Ovary (tissue), 9 donors: ENCODE data around the gene PSMC1. TPM values are rescaled to one million over a fixed set of nuclear protein-coding genes. Genes with fewer than 3 reads are reported as not detected.

Experiments used
- DNase-seq, 5 donors: peaks; one replicate each; pipeline ENCODE4 v3.0.0-alpha.2; 2019 to 2020
- H3K27ac ChIP-seq, 2 donors: fragments of 200-600 bp; one replicate each; pipeline versions ENCODE4 v1.5.1 to v1.8.0; 2019 to 2022
- H3K27me3 ChIP-seq: fragments of 200-600 bp; one replicate; pipeline ENCODE4 v1.8.0; 2022
- H3K36me3 ChIP-seq: fragments of 200-600 bp; sonication (generic); one replicate; pipeline ENCODE4 v1.5.1; 2019
- H3K4me1 ChIP-seq: one replicate; pipeline ENCODE4 v1.8.1; 2013; ENCODE audit warnings: mild to moderate bottlenecking, moderate library complexity; ENCODE audit not compliant: insufficient read depth
- H3K4me3 ChIP-seq: fragments of 200-600 bp; sonication (generic); one replicate; pipeline ENCODE4 v1.5.1; 2017
- H3K9me3 ChIP-seq, 2 donors: fragments of 200-600 bp in 1 of 2; sonication (generic) in 1 of 2; one replicate each; pipeline versions ENCODE4 v1.5.1 to v1.8.1; 2013 to 2019; ENCODE audit warnings: mild to moderate bottlenecking in 1 of 2, moderate library complexity in 1 of 2
- CTCF ChIP-seq, 3 donors: fragments of 450-650 bp in 2 of 3; fragments of 200-600 bp in 1 of 3; IDR thresholded peaks; one replicate each; pipeline versions ENCODE4 v1.5.1 to v1.8.0; 2016 to 2022; ENCODE audit warnings: antibody characterized with exemption in 3 of 3, mild to moderate bottlenecking in 1 of 3
- EP300 ChIP-seq: sonication (generic); formaldehyde crosslinking; IDR thresholded peaks from one replicate; pipeline ENCODE4 v1.6.1; 2017; ENCODE audit warnings: antibody characterized with exemption
- POLR2A ChIP-seq: fragments of 450-650 bp; IDR thresholded peaks from one replicate; pipeline ENCODE4 v1.6.1; 2017; ENCODE audit warnings: antibody characterized with exemption, mild to moderate bottlenecking, moderate library complexity
- WGBS, 3 donors: extraction: QIAGEN DNeasy Blood & Tissue Kit in 1 of 3; methylation state at CpG; one replicate each; pipeline versions ENCODE4 v1.1.5 to v1.1.7; 2013 to 2017; 5-methylcytosine and 5-hydroxymethylcytosine counted together
- intact Hi-C, 4 donors: fragments of 100-400 bp; cut with DNase I; formaldehyde crosslinking; loops; one replicate each; pipeline versions ENCODE4 v1.11.0 to v1.15.1; 2022 to 2023
- polyA plus RNA-seq, 2 donors: library from polyadenylated mRNA; stranded (reverse); fragments of 200-250 nt in 1 of 2; fragments of 350-450 nt in 1 of 2; fragmentation: Illumina TruSeq in 1 of 2; extraction: RNeasy Lipid Tissue Mini Kit (QIAGEN cat#74804) in 1 of 2; gene quantifications; one replicate each; pipeline ENCODE4 v1.2.3, GENCODE V29; 2013 to 2014
- total RNA-seq, 7 donors: library from RNA; depleted of rRNA in 2 of 7; stranded (reverse); fragments of >200 nt in 2 of 7; fragmentation: NEBNext Ultra II Directional in 3 of 7; extraction: Animal tissue kit (Norgen Biotek cat#: 25700) in 3 of 7; gene quantifications; one replicate each; pipeline versions ENCODE4 v1.1.0 to v1.2.4, GENCODE V29; 2016 to 2023
- donor health status: DM: no; HTN: no; CAD: no; lungs with moderate emphysema.
- donor health status: DM: no; HTN: no; CAD: no.
- donor health status: Bipolar disorder and iron deficiency.
- donor health status: DM: yes; HTN: yes; CAD: no.
- donor health status: DM: no; HTN: no; CAD: no.
- donor health status: DM: yes; HTN: yes; CAD: no.

Gene PSMC1
- total and polyA plus RNA-seq, 9 donors, result 32.3 to 212 (median 66.8) TPM

- 80 to 88% (median 86%) methylated on average over 8 of the region's 8 CpGs for WGBS, 3 donors
- Histone ChIP-seq H3K27me3 (no peaks in the 10 kb centered on the region), H3K4me1 (peaks cover 9% of the 10 kb centered on the region), H3K36me3 (no peaks in the 10 kb centered on the region), H3K4me3 (no peak overlapping the region), H3K27ac (no peak overlapping the region), H3K9me3 (no peaks in the 10 kb centered on the region)
- TF ChIP-seq CTCF (IDR thresholded peaks at IDR 0.05) (no peak), POLR2A (no peak), EP300 (no peak)
- intact Hi-C loops, result no loop called here
- DNase-seq, result no peak
These were observed 2.5 kb upstream of the PSMC1 start for GRCh38 chr14:90253826-90254225.

GRCh38 chr14:90255871-90256270 lies 482 bp upstream of the PSMC1 start:
- H3K27ac ChIP-seq, result no peak overlapping the region
- H3K4me3 ChIP-seq, result peak overlapping the region; percentile 93
- H3K36me3 ChIP-seq, result no peaks in the 10 kb centered on the region
- TF ChIP-seq EP300 (no peak), CTCF (IDR thresholded peaks at IDR 0.05) (no peak), POLR2A (no peak)
- no peaks in the 10 kb centered on the region for H3K9me3 ChIP-seq
- H3K27me3 ChIP-seq, result no peaks in the 10 kb centered on the region
- intact Hi-C loops, result no loop called here
- peaks cover 9% of the 10 kb centered on the region for H3K4me1 ChIP-seq
- 21 to 33% (median 30%) methylated on average over 1 of the region's 1 CpG for WGBS, 3 donors
- no peak for DNase-seq

- 73 to 87% (median 79%) methylated on average over 8 of the region's 8 CpGs for WGBS, 3 donors
These were observed 7.5 kb downstream of the PSMC1 start for GRCh38 chr14:90263748-90264449.

GRCh38 chr14:90266441-90267154 lies 10.2 kb downstream of the PSMC1 start:
- H3K4me1 ChIP-seq, result no peaks in the 10 kb centered on the region
- H3K36me3 ChIP-seq, result no peaks in the 10 kb centered on the region
- TF ChIP-seq POLR2A (no peak), EP300 (no peak), CTCF (IDR thresholded peaks at IDR 0.05) (no peak)
- H3K27ac ChIP-seq, result no peak overlapping the region
- intact Hi-C loops, result no loop called here
- 88 to 95% (median 94%) methylated on average over 9 of the region's 9 CpGs for WGBS, 3 donors
- no peaks in the 10 kb centered on the region for H3K27me3 ChIP-seq
- no peaks in the 10 kb centered on the region for H3K9me3 ChIP-seq
- H3K4me3 ChIP-seq, result no peak overlapping the region
- no peak for DNase-seq

More at GRCh38 chr14:90263748-90264449, 7.5 kb downstream of the PSMC1 start:
- Histone ChIP-seq H3K36me3 (no peaks in the 10 kb centered on the region), H3K27ac (no peak overlapping the region), H3K4me1 (no peaks in the 10 kb centered on the region), H3K4me3 (no peak overlapping the region), H3K9me3 (no peaks in the 10 kb centered on the region), H3K27me3 (no peaks in the 10 kb centered on the region)
- TF ChIP-seq EP300 (no peak), POLR2A (no peak), CTCF (IDR thresholded peaks at IDR 0.05) (no peak)
- intact Hi-C loops, result no loop called here
- no peak for DNase-seq
